ENCODE measurements around the gene DNAJC13.

DNAJC13 gene

GRCh38 chr3:132407025-132407424 is 10.3 kb upstream of the DNAJC13 start:
- no peak for DNase-seq

- DNase-seq: no peak
Measured at GRCh38 chr3:132414841-132415240, 2.5 kb upstream of the DNAJC13 start.

- DNase-seq: no peak
Measured at GRCh38 chr3:132416161-132416560, 1.1 kb upstream of the DNAJC13 start.

- DNase-seq: no peak
Measured at GRCh38 chr3:132417695-132418411, 551 bp downstream of the DNAJC13 start.

GRCh38 chr3:132418916-132419315 is 1.6 kb downstream of the DNAJC13 start:
- DNase-seq: no peak

GRCh38 chr3:132421832-132422231 is 4.5 kb downstream of the DNAJC13 start:
- DNase-seq: no peak

GRCh38 chr3:132422531-132422930 is 5.2 kb downstream of the DNAJC13 start:
- no peak for DNase-seq

- no peak for DNase-seq
Measured at GRCh38 chr3:132432639-132433038, 15.3 kb downstream of the DNAJC13 start.

GRCh38 chr3:132433121-132433520 is 15.8 kb downstream of the DNAJC13 start:
- no peak for DNase-seq

- DNase-seq: no peak
Measured at GRCh38 chr3:132435224-132435910, 18.1 kb downstream of the DNAJC13 start.

- no peak for DNase-seq
Measured at GRCh38 chr3:132435911-132436425, 18.7 kb downstream of the DNAJC13 start.

- DNase-seq: no peak
Measured at GRCh38 chr3:132443421-132443820, 26.1 kb downstream of the DNAJC13 start.

GRCh38 chr3:132444383-132444782 is 27.1 kb downstream of the DNAJC13 start:
- no peak for DNase-seq

- DNase-seq: no peak
Measured at GRCh38 chr3:132445817-132446216, 28.5 kb downstream of the DNAJC13 start.

GRCh38 chr3:132448216-132448961 is 31.1 kb downstream of the DNAJC13 start:
- DNase-seq: no peak

GRCh38 chr3:132456136-132456535 is 38.8 kb downstream of the DNAJC13 start:
- DNase-seq: no peak

- DNase-seq: no peak
Measured at GRCh38 chr3:132456571-132456970, 39.3 kb downstream of the DNAJC13 start.

GRCh38 chr3:132457286-132457685 is 40.0 kb downstream of the DNAJC13 start:
- no peak for DNase-seq

- no peak for DNase-seq
Measured at GRCh38 chr3:132459551-132459950, 42.2 kb downstream of the DNAJC13 start.

GRCh38 chr3:132461544-132461943 is 44.2 kb downstream of the DNAJC13 start:
- DNase-seq: no peak

GRCh38 chr3:132464066-132464465 is 46.8 kb downstream of the DNAJC13 start:
- DNase-seq: no peak

GRCh38 chr3:132469326-132469725 is 52.0 kb downstream of the DNAJC13 start:
- DNase-seq: no peak

GRCh38 chr3:132486099-132486498 is 68.8 kb downstream of the DNAJC13 start:
- no peak for DNase-seq

GRCh38 chr3:132488151-132488550 is 70.8 kb downstream of the DNAJC13 start:
- DNase-seq: no peak

Measured in DMS153 (cell line).